Measurements from ENCODE around the gene MED15. TPM values are rescaled to one million over a fixed set of nuclear protein-coding genes. Genes with fewer than 3 reads are reported as not detected.
"Not testable (repeated sequence)": the region's sequence is repeated elsewhere in the genome, so short reads cannot be mapped to it uniquely, and the experiment has no call there.

Gene MED15
- total RNA-seq, 1 experiment from 2014 or later = 19.0 TPM

DNA sequence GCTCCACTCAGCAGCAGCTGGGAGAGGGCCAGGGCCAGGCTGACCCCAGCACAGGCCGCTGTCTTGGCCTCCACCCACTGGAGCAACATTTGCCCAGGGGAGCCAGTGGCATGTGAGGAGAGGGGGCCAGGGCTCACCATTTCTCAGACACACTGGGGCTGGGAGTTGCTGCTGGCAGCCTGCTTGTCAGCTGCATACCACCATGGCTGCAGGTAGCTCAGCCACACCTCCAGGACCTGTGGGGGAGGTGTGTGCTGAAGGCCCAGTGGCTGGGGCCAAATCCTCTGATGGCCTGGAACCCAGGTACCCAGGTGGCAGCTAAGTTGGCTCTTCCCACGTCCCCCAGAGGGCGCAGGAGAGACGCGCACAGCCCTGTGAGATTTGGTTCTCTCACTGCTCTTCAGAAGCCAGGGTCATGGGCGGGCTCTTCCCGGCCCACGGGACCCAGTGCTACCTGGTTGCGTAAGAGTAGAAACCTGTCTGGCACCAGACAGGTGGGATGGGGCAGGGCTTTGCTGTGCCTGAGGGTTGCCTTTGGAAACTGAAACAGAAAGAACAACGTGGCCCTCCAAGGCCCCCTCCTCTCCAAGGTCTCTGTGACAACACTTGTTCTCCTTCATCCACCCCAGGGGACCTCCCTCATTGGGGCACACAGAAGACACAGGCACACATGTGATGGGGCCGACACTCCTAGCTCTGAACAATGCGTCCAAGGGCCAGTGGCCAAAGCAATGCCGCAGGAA lies 98.8 kb downstream of the MED15 start:
- DNase-seq (ENCODE audit: low spot score) = peak; percentile 26

DNA sequence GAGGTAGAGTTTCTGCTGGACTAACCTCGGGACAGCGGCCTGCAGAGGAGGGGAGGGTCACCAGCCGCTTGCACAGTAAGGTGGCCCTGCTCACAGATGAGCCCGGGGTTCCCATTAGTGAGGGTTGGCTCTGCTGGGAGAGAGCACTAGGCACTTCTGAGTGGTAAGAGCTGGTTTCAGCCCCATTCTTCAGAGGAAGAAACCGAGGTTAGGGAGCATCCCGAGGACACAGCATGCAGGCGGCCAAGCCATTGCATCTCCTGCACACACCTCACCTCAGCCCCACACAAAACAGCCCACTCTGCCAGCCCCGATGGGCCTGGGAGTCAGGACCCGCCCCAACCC lies 99.3 kb downstream of the MED15 start:
- in situ Hi-C loops (cut with HindIII; ENCODE audit: low sequenced_read_pairs) = no loop called here
- no peak for DNase-seq (ENCODE audit: low spot score)

More for the DNA sequence above, 98.8 kb downstream of the MED15 start:
- in situ Hi-C loops (cut with HindIII; ENCODE audit: low sequenced_read_pairs) = no loop called here

DNA sequence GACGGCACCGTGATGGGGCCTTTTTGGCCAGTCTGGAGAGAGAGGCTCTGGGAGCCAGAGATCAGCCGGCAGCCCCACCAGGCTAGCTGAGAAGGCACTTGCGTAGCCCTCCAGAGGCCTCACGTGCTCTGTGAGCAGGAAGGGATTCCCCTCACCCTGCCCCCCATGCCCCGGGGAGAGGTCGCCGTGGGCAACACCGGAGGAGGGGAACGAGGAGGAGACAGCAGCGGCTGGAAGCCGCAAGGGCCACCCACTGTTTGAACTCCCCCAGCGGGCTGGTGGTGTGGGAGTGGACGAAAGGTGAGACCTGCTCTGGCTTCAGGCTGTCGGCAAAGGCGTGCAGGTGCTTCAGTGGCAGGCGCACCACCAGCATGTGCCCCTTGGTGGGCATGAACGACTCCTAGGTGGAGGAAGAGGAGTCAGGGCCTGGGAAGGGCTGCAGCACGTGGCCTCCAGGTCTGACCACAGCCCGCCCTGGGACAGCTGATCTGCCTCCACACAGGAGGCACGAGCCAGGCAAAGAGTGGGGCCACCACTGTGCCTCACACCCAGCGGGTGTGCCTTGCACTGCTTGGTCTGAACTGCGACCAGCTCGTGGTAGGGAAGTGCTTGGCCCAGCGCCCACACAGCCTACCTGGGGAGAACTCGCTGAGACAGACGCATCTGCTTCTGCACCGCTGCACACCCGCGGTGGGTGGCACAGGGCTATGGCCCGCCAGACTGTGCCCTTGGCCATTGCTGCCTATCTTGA lies 99.9 kb downstream of the MED15 start:
- no peak for DNase-seq (ENCODE audit: low spot score)
- in situ Hi-C loops (cut with HindIII; ENCODE audit: low sequenced_read_pairs) = no loop called here

DNA sequence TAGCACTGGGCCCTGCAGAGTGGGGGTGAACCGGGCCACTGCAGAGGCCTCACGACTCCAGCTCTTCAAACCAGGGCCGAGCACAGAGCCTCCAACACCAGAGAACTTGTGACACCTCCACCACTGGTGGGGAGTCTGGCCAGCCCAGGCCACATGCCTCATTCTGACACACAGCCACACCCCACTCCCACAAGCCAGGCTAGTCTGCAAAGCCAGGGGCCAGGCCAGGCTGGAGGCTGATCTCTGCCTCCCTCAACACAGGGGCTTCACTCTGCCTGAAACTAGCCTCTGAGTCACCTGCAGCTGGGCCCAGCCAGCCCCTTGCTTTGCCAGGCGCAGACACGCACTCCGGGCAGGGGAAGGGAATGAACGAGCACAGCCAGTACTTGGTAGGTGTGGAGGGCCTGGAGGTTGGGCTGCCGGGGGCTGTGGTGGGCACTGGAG lies 102.9 kb downstream of the MED15 start:
- DNase-seq (ENCODE audit: low spot score) = no peak
- in situ Hi-C loops (cut with HindIII; ENCODE audit: low sequenced_read_pairs) = no loop called here

DNA sequence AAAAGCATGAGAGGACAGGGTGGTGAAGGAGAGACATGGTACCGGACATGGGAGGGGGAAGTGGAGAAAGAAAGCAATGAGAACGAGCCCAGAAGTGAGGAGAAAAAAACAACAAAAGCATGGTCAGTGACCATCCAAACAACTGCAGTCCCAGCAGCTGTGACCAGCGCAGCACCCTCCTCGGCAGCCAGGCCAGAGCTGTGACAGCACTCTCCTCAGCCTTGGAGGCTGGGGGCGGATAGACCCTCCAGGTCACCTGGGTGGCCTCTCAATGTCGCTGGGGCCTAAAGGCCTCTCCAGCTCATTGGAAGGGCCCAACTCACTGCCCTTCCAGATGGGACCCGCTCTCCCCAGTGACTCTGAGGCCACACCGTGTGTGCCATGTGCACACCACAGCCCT lies 103.3 kb downstream of the MED15 start:
- in situ Hi-C loops (cut with HindIII; ENCODE audit: low sequenced_read_pairs) = no loop called here
- DNase-seq (ENCODE audit: low spot score) = no peak

DNA sequence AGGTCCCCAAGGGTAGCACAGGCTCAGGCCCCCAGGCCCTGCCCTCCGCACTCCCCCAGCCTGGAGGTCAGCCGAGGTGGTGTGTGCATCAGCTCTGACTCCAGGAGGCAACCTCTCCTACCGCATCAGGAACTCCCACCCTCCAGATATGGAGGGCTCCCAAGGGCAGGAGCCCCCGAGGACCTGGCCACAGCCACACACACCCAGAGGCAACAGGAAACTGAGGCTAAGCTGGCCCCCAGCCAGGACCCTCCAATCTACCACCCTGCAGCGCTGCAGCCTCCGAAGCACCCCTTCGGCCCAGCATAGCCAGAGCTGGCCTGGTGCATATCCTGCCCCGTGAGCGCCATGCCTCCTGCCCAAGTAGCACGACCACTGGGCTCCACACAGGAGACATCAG lies 104.0 kb downstream of the MED15 start:
- in situ Hi-C loops (cut with HindIII; ENCODE audit: low sequenced_read_pairs) = no loop called here
- no peak for DNase-seq (ENCODE audit: low spot score)

DNA sequence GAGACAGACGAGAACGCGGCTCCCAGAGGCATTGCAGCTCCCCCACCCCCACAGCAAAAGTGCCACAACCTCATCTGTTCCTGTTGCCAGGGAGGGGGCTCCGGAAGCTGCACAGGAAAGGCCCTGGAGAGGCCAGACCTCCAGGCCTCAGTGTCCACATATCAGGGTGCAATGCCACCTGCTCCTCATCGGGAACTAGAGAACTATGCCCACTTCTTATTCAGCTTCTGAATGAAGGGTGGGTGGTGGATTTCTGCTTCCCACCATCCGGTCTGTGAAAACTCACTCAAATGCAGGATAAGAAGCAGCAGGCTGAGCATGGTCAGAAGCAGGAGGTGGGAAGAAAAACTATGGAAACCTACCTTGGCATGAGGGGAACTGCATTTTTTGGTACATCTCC lies 105.9 kb downstream of the MED15 start:
- no peak for DNase-seq (ENCODE audit: low spot score)
- in situ Hi-C loops (cut with HindIII; ENCODE audit: low sequenced_read_pairs) = no loop called here

DNA sequence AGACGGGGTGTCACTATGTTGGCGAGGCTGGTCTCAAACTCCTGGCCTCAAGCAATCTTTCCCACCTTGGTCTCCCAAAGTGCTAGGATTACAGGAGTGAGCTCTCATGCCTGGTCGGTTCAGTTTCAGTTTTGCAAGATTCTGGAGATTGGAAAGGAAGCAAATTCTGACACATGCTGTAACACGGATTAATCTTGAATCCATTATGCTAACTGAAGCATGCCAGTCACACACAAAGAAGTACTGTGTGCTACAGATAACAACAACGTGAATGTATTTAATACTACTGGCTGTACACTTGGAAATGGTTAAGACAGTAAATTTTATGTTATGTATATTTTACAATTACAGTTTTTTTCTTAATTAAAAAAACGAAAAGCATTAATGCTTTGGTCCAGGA lies 107.6 kb downstream of the MED15 start:
- in situ Hi-C loops (cut with HindIII; ENCODE audit: low sequenced_read_pairs) = no loop called here

DNA sequence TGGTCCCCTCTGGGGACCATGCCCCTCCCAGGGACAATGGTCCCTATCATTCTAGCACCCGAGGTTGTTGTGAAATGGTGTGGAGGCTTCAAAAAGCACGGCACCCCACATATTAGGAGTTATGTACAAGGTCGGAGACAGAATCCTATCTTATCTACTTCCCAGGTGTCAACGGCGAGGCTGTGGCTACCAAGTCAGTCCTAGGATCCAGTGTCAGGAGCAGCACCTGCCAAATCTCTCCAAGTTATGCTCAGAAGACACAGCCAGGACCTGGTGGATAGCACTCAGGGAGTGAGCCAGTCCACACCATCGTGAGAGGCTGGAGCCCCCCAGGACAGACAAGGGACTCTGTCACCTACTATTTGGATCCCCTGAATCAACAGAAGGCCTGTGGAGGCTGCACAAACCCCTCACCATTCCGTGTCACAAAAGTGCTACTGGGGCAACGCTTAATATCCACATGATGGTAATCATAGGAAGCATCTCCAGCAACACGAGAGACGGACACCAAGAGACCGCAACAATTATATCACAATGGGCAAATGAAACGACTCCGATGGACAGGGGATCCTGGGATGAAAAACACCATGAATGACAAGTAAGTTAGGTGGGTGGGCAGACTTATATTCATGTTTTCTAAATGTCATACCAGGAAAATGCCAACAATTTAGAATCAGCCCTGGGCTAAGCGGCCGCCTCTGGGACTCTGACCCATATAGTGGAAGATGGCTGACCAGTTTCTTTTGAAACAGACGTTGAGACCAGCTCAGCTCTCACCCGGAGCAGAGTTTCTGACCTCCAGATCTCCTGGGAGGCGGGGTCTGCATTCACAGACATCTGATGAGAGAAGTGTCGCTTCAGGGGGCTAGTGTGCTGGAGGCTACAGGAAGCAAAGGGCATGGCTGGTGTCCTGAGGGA lies 108.4 kb downstream of the MED15 start:
- in situ Hi-C loops (cut with HindIII; ENCODE audit: low sequenced_read_pairs) = no loop called here
- no peak for DNase-seq (ENCODE audit: low spot score)

More for the DNA sequence above, 107.6 kb downstream of the MED15 start:
- DNase-seq (ENCODE audit: low spot score) = no peak

DNA sequence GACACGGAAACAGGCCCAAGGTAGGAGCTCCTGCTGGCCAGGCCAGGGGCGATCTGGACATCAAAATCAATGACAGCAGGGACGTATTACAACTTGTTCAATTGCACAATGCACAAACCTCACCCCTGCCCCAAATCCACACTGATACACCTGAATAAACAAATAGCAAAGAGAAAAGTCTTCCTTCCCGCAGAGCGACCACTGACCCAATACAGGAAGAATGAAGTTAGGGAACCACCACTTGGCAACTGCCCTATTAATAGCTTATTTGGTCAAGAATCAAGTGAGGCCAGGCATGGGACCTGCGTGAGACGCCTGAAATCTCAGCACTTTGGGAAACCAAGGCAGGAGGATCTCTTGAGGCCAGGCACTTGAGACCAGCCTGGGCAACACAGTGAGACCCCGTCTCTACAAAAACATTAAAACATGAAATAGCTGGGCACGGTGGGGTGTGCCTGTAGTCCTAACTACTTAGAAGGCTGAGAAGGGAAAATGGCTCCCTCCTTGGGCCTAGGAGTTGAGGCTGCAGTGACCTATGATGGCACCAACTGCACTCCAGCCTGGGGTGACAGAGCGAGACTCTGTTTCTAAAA lies 109.1 kb downstream of the MED15 start:
- in situ Hi-C loops (cut with HindIII; ENCODE audit: low sequenced_read_pairs) = no loop called here
- DNase-seq (ENCODE audit: low spot score) = no peak

DNA sequence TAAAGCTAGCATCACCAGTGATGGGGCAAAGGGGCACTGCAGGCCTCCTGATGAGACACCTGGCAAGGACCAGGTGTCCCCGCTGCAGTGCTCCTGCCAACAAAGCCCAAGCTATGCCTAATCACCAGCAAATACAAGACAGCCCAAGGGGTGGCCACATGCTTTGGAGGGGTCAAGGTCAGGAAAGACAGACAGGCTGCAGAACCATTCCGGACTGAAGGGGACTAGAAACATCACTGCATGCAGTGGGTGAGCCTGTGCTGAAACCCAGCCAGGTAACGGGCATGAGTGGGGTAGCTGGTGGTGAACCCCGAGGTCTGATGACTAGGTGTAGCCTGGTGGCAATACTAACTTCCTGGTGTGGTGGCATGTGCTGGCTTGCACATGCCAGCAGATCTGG lies 111.1 kb downstream of the MED15 start:
- in situ Hi-C loops (cut with HindIII; ENCODE audit: low sequenced_read_pairs) = no loop called here
- no peak for DNase-seq (ENCODE audit: low spot score)

DNA sequence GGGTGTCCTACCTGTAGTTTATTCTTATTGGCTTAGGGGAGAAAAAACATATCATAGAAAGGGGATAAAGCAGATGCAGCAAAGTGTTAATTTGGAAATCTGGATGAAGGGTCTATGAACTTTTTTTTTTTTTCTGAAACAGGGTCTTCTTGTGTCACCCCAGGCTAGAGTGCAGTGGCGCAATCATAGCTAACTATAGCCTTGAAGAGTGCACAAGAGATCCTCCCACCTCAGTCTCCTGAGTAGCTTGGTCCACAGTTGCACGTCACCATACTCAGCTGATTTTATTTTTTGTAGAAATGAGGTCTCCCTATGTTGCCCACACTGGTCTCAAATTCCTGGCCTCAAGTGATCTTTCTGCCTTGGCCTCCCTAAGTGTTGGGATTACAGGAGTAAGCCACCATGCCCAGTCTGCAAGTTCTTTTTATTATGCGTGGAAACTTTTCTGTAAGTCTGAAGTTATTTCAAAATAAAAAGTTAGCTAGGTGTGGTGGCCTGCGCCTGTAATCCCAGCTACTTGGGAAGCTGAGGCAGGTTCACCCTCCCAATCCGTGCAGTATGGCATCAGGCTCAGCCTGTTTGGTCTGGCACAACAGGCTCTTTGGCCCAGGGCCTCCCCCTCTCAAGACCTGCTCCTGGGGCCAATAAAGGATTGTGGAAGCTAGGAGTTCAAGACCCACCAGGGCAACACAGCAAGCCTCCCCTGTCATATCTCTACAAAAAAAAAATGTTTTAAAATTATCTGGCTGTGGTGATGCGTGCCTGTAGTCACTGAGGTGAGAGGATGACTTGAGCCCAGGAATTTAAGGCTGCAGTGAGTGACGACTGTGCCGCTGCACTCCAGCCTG lies 111.9 kb downstream of the MED15 start:
- DNase-seq (ENCODE audit: low spot score) = no peak
- in situ Hi-C loops (cut with HindIII; ENCODE audit: low sequenced_read_pairs) = no loop called here

DNA sequence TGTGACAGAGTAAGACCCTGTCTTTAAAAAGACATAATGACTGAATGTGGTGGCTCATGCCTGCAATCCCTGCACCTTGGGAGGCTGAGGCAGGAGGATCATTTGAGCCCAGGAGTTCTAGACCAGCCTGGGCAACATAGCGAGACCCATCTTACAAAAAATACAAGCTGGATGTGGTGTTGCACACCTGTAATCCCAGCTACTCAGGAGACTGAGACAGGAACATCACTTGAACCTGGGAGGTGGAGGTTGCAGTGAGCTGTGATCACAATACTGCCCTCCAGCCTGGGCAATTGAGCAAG lies 112.4 kb downstream of the MED15 start:
- in situ Hi-C loops (cut with HindIII; ENCODE audit: low sequenced_read_pairs); DNase-seq (ENCODE audit: low spot score): not testable (repeated sequence)

DNA sequence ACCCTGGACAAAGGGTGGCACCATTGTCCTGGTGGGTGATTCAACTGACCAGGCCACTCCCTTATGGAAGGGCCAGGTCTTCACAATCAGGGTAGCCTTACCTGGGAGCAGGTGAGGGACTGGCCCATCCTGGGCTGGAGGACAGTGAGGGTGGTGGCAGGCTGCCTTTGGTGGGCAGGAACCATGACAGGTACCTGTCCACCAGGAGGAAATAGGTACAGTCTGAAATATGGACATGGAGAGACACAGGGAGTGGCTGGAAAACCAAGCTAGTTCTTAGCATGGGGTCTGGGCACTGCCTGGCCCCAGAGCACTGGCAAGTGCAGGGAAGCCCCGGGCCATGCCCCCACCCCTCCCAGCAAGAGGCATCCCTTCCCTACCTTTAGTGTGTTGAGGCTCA lies 113.8 kb downstream of the MED15 start:
- no peak for DNase-seq (ENCODE audit: low spot score)
- in situ Hi-C loops (cut with HindIII; ENCODE audit: low sequenced_read_pairs) = no loop called here

DNA sequence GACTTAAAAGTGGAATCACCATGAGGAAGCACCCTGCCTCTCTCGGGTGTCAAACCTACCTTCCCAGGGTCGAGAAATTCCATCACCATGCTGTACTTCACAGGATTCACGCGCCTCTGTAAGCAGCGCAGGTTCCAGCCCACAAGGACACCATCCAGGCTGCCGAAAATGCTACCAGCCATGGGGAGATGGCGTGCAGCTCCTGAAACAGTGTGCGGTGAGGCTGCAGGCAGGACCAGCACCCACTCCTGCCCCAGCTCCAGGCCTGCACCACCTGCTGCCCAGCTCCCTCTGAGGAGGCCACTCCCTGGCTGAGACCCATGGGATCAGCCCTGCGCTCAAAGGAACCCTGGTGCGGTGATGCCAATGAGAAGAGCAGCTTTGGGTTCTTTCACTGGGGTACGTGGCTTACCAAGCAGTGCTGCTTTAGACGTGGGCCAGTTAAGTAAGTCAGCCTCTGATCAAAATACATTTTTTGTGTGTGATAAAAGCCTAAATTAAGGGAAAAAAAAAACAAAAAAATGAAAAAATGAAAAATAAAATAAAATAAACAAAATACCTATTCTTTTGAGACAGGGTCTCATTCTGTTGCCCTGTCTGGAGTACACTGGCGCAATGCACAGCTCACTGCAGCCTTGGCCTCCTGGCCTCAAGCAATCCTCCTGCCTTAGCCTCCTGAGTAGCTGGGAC lies 115.4 kb downstream of the MED15 start:
- in situ Hi-C loops (cut with HindIII; ENCODE audit: low sequenced_read_pairs) = no loop called here
- no peak for DNase-seq (ENCODE audit: low spot score)

DNA sequence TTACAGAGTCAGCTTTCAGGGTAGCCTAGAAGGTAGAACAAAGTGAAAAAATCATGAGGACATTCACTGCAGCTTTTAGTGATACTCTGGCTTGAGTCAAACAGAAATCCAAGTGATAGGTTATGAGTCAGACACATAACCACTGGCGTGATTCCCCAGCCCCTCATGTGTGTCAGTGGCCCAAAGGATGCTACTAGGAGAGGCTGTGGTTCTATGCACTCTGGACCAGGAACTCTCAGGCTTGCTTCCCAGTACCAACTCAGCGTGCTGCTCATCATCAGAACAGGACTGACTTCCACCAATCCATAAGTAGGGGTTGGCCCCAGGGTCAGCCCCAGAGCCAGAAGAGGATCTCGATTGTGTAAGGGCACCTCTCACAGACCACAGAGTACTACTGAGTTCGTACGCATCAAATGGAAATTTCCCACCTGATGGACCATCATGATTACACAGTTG lies 116.8 kb downstream of the MED15 start:
- no peak for DNase-seq (ENCODE audit: low spot score)
- in situ Hi-C loops (cut with HindIII; ENCODE audit: low sequenced_read_pairs) = no loop called here

DNA sequence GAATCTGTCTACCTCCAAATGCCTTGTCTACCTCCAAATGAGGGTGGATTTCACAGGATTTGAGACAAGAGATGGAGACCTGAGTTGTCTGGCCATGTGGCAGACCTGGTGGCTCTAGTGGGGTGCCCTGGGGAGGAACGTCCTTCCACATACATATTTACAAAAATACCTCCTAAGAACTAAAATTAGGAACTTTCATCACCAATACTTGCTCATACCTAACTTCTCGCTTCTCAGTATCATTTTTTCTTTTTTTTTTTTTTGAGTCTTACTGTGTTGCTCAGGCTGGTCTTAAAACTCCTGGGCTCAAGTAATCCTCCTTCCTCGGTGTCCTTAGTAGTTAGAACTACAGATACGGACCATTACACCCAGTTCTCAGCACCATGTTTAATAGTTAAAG lies 117.9 kb downstream of the MED15 start:
- in situ Hi-C loops (cut with HindIII; ENCODE audit: low sequenced_read_pairs) = no loop called here

DNA sequence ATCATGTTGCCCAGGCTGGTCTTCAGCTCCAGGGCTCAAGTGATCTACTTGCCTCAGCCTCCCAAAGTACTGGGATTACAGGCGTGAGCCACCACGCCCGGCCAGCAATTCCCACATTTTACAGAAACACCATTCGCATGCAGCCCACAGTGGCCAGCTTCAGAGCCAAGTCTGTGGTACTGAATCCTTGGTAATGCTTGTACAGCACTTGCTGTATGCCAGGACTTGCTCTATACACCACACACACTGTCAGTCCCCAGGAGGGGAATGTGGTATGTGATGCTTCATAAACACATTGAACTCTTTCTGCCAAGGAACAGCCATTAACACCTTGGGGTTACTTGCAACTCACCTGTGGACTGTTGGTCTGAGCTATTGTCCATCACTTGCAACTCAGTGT lies 119.4 kb downstream of the MED15 start:
- no peak for DNase-seq (ENCODE audit: low spot score)
- in situ Hi-C loops (cut with HindIII; ENCODE audit: low sequenced_read_pairs) = no loop called here

More for the DNA sequence above, 117.9 kb downstream of the MED15 start:
- no peak for DNase-seq (ENCODE audit: low spot score)

All from G401 (cell line).